ENCODE measurements around the gene NOXA1.

Gene NOXA1

GRCh38 chr9:137427454-137428310 is 4.5 kb downstream of the NOXA1 start:
- no peak for DNase-seq (ENCODE audit: low read depth)

- DNase-seq (ENCODE audit: low read depth), result no peak
Observed at GRCh38 chr9:137428311-137428630, 5.1 kb downstream of the NOXA1 start.

GRCh38 chr9:137428841-137429545 is 5.8 kb downstream of the NOXA1 start:
- no peak for DNase-seq (ENCODE audit: low read depth)

- DNase-seq (ENCODE audit: low read depth), result no peak
Observed at GRCh38 chr9:137429546-137429890, 6.3 kb downstream of the NOXA1 start.

GRCh38 chr9:137429974-137430722 is 7.0 kb downstream of the NOXA1 start:
- no peak for DNase-seq (ENCODE audit: low read depth)

- no peak for DNase-seq (ENCODE audit: low read depth)
Observed at GRCh38 chr9:137430723-137431415, 7.7 kb downstream of the NOXA1 start.

GRCh38 chr9:137431416-137431931 is 8.3 kb downstream of the NOXA1 start:
- no peak for DNase-seq (ENCODE audit: low read depth)

- DNase-seq (ENCODE audit: low read depth), result no peak
Observed at GRCh38 chr9:137432687-137433348, 9.6 kb downstream of the NOXA1 start.

GRCh38 chr9:137433349-137433915 is 10.2 kb downstream of the NOXA1 start:
- no peak for DNase-seq (ENCODE audit: low read depth)

- no peak for DNase-seq (ENCODE audit: low read depth)
Observed at GRCh38 chr9:137433916-137434431, 10.8 kb downstream of the NOXA1 start.

GRCh38 chr9:137434498-137435380 is 11.5 kb downstream of the NOXA1 start:
- DNase-seq (ENCODE audit: low read depth), result no peak

GRCh38 chr9:137435381-137435891 is 12.2 kb downstream of the NOXA1 start:
- no peak for DNase-seq (ENCODE audit: low read depth)

GRCh38 chr9:137435980-137436760 is 13.0 kb downstream of the NOXA1 start:
- DNase-seq (ENCODE audit: low read depth), result peak; percentile 71

GRCh38 chr9:137436761-137437600 is 13.8 kb downstream of the NOXA1 start:
- DNase-seq (ENCODE audit: low read depth), result no peak

- no peak for DNase-seq (ENCODE audit: low read depth)
Observed at GRCh38 chr9:137437691-137438590, 14.7 kb downstream of the NOXA1 start.

- no peak for DNase-seq (ENCODE audit: low read depth)
Observed at GRCh38 chr9:137438591-137439157, 15.5 kb downstream of the NOXA1 start.

Data from GM04504 (cell line).